GM18858 (cell line): ENCODE results near the gene DENND1A.
A peak's percentile ranks its signal among the peaks of the same experiment; 100 is the strongest.
"Not testable (repeated sequence)": the region's sequence is repeated elsewhere in the genome, so short reads cannot be mapped to it uniquely, and the experiment has no call there.

Experiments
- ATAC-seq: cut with Tn5 transposase; IDR thresholded peaks from one replicate; pipeline ENCODE4 v1.9.1; 2021; ENCODE audit not compliant: unreplicated experiment

Gene DENND1A

DNA sequence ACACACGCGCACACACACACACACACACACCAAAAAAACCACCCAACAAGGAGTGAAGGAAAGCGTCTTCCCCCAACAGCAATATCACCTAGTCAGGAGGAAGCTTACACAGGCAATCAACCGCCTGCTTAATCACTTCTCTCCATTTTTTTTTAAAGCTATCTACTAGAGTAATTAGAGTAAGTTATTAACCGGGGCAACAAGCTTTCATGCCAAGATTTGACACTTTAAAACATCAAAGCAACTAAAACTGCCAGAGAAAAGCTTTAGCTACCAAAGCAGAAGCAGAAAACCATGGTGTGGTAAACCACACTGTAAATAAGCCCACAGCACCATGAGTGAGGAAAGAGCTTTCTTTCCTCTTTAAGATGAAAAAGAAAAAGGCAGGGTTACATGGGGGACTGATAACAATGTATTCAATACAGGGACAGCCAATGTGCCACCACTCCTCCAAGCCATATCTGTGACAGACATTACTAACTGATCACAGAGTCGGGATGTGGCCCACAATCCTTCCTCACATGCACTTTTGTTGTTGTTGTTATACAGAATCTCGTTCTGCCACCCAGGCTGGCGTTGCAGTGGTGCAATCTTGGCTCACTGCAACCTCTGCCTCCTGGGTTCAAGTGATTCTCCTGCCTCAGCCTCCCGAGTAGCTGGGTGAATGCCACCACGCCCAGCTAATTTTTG is 291.8 kb downstream of the DENND1A start:
- ATAC-seq, result no peak

DNA sequence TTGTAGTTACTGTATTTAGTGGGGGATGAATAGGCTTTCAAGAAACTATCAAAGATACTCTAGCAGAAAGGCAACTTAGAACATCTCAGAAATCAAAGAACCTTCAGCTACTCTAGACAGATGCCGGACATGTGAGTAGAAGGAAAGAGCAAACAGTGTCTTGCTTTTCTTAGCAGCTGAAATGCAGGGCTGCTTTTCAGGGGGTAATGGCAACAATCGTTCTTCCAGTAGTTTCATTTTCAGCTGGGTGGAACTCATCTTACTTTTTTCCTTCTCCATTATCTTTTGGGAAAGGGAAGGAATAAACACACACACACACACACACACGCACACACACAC is 292.4 kb downstream of the DENND1A start:
- ATAC-seq, result no peak

DNA sequence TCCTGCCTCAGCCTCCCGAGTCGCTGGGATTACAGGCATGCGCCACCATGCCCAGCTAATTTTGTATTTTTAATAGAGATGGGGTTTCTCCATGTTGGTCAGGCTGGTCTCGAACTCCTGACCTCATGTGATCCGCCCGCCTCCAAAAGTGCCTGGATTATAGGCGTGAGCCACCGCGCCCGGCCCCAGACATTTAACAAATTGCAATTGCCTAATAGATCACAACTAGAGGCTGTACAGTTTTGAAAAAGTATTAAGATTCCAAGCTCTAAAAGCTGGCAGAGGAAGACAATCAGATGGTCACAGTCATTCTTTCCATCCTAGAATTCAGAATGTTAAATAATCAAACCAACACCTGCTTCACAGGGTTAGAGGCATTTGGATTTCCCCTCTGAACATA is 293.1 kb downstream of the DENND1A start:
- not testable (repeated sequence) for ATAC-seq

DNA sequence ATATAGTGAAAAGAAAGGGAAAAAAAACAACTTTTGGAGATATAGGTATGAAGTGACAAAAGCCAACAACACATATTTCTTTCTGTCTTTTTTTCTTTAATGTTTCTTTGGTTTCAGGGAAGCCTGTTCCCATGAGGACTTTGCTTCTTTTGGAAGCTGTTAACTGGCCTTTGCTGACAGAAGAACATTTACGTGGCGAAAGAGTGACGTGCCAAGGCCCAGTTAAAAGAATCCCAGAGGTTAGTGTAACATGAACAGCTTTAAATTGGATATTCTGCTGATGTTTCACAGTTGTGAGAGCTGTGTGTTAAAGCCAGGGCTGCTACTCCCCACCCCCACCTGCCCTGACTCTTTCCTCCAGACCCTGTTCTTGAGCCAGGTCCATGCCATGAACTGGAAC is 298.1 kb downstream of the DENND1A start:
- ATAC-seq, result no peak

DNA sequence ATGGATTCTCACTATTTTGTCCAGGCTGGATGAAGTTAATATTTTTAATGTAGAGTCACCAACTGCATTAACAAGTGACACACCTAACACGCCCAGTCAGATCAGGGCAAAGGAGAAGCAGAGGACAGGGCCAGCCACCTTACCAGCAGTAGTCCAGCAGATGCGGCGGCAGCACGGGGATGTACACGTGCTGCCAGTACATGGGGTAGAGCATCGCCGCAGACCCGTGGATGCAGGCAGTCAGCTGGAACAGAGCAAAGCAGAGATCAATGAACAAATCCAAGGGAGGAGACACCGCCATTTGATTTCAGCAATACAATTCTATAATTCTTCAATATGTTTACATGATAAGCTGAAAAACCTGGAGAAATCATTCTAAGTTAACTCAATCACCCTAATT is 299.7 kb downstream of the DENND1A start:
- no peak for ATAC-seq

DNA sequence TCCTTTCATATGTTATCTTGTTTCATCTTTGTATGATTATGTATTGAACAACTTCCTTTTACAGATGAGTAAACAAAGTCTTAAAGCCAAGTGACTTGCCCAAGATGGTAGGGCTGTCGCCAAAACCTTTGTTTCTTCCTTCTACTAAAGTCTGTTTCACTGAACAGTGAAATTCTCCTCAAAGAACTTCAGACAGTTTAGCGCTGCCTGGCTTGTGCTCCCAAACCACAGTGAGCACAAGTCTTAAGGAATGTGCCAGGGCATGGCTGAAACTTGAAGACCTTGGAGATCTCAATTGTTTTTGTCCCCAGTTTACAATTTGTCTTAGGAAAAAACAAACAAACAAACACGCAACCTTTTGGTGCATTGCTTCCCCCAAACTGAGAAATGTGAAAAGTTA is 300.4 kb downstream of the DENND1A start:
- no peak for ATAC-seq

DNA sequence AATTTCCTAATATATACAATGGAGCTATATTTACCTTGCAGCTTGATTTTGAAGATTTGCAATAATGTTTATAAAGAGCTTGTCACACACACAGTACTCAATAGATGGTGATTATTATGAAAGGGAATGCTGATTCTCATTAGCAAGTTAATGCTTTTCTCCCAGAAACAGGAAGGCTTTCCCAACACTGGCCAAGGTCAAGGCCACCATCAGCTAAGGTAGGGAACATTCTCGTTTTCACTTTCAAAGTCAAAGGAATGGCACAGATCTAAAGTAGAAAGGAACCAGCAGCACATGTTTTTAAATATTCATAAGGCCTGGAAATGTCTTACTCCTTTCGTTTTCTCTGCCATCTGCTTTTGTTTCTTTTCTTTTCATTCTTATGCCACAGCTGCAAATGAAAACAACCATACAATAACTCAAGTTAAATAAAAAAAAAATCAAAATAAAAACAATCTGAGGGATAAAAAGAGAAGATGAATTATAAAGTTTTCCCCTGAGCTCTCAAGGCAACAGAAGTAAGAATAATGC is 307.1 kb downstream of the DENND1A start:
- ATAC-seq, result no peak

DNA sequence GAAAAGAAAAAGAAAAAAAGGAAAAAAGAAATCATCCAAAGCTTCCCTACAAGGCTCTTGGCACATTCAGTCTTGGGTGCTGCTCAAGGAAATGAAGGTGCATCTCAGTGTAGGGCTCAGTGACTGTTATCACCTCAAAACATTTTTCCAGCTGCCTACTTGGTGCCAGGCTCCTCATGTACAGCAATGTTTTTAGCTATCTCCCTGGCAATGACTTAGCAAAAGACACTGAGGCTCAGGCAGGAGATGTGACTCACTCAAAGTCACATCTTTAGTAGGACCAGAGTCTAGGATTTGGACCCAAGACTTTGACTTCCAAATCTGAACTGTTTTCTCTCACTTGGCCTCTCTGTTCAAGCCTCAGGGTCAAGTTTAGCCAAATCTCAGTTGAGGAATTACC is 309.7 kb downstream of the DENND1A start:
- ATAC-seq, result no peak

DNA sequence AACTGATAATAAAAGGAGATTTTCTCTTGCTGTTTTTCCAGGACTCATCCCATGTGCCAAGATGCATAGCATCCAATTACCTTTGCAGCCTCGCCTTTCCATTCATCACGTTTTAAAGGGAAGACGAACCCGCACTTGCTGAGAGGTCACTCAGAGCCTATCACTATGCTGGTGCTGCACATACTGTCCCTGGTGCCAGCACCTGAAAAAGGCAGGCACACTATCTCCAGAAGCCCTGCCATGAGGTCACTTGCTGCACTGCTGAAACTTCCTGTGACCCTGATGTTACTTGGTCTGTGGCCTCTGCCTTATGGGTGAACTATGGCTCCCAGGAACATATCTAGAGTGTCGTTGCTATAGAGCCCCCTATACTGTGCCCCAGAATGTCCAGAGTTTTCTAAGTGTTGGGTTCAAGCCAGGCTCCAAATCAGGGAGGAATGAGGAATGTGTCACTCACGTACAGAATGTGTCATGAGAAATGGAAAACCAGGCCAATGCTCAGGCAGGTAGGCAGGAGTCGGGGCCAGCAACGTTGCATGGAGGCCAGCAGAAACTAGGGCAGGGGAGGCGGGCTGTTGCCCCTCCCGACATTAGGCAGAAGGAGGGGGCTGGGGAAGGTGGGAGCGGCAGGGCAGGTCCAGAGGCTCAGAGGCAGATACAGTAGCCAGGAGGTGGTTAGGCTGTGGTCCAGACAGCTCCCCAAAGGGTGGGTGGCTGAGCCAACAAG is 311.8 kb downstream of the DENND1A start:
- no peak for ATAC-seq

DNA sequence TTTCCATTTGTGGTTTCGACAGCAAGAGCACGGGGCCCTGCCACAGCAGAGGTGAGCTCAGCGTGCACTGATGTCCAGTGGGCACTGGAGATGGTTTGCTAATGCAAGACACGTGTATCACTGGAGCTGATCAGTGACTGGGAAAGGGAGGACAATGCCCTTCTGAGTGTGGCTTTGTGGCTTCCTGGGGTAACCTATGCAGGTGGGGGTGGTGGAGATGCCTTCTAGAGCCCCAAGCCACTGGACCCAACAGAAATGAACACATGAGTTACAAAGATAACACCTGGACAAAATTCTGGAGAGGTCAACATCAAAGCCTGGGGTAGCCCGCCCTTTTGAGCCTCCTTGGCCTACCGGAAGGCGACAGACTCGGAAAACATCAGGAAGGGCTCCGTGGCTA is 312.6 kb downstream of the DENND1A start:
- no peak for ATAC-seq

DNA sequence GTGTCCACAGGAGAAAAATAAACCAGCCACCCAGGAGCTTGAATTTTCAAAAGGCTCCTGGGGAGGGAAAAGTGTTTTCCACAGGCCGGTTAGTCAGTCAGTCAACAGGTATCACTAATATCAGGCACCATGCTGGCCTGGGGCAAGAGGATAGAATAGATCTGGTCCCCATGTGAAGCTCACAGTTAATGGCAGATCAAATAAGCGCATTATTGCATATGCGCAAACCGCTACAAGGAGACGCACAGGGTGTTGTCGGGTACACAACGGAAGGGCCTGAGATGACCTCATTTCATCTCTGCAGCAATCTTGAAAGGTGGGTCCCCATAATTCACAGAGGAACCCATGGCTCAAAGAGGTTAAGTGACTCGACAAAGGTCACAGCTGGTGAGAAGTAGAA is 313.2 kb downstream of the DENND1A start:
- no peak for ATAC-seq

DNA sequence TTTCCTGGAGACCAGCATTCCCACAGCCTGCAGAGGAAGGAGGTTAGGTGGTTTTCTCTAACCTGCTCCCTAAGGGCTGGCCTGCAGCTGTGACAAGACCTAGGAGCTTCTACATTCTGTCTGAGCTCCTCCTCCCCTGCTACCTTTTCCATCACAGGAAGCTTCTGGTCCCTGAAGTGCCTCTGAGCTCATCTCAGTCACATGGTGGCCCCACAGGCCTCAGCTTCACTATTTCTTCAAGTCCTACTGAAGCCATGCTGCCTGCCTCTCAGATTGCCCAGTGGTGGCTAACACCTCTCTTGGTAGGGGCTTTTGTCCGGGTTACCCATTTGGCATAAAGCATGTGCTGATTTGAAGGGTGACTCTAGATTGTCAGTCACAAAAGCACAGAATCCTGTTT is 314.5 kb downstream of the DENND1A start:
- no peak for ATAC-seq

DNA sequence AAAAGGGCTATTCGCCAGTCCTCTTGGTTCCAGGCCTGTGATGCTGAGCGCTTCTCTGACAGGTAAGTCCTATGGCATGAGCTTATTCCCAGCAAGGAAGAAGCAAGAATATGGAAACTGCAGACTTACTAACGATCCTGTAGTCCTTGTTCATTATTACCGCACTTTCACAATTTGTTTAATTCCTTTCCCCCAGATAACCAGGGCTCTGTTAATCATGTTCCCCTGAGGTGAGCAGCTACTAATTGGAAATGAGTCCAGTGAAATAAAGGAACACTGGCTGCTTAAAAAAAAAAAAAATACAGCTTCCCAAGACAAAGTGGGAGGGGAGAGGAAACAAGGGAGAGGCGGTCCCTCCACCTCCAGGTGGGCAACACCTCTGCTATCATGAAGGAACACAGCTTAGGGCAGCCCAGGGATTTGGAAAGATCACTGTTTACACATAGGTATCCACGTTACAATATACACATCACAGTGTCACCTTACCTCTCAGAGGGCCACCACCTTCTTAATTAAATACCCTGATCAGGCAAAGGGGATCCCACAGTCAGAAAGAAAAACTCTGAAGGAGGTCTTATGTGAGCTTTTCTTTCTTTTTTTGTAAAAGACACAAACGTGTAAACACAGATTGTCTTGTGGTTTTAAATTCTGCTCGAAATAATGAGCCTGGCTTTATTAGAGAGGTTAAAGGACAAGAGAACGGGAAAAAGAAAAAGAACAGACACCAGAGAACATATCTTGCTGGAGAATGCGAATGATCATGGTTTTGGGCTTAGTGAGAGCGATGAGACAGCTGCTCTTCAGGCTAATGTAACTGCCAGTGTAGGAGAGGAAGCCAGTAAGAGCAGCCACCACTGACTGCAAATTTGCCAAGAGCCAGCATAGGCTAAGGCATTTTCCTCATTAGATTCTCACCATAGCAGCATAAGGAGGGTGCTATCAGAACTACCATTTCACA is 315.3 kb downstream of the DENND1A start:
- no peak for ATAC-seq

DNA sequence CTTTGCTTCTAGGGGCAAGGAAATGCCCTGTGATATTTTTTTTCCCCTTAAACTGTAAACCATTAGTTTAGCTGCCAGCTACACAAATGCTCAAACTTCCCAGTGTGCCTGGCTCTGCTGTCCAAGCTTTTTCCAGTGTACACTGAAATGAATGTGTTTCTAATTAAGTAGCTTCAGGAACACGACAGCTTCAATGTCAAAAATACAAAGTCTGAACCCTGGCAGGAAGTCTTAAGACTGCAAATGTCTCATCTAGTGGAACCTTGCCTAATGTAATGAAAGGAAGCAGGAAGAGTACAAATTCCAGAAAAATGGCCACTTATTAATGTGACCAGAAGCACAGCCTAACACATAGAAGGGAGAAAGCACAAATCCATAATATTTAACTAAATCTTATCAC is 318.7 kb downstream of the DENND1A start:
- ATAC-seq, result no peak

DNA sequence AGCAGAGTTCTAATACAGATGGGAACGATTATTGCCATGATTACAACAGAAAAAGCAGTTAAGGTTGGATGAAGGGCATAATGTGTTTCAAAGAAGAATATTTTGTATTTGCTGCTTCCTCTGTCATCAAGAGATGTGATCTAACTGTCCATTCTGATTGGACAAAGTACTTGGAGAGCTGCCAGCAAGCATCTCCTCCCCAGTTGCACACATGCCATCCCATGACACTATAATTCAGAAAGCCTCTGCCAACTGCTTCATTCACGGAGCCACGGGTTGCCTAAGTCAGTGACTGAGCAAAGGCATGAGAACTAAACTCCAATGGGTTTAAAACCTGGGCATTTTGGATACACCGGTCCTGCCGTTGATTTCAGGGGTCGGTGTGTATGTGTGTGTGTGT is 320.1 kb downstream of the DENND1A start:
- ATAC-seq, result no peak

DNA sequence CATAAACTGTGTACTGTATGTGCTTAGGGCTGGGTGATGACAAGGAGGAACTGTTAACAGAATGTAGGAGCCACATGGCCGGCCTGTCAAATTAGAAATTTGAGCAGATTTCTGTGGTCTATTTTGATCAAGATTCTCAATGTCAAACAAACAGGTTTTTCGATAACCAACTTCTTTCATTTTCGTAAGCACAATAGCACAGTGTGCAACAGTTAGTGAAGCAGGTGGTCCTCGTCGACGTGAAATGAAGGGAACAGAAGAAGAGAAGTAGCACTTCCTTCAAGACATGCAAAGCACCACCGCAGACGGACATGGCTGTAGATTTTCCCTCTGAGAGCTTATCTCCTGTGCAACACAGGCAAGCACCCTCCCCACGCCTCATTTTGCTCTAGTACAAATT is 321.8 kb downstream of the DENND1A start:
- peak; percentile 87 for ATAC-seq

DNA sequence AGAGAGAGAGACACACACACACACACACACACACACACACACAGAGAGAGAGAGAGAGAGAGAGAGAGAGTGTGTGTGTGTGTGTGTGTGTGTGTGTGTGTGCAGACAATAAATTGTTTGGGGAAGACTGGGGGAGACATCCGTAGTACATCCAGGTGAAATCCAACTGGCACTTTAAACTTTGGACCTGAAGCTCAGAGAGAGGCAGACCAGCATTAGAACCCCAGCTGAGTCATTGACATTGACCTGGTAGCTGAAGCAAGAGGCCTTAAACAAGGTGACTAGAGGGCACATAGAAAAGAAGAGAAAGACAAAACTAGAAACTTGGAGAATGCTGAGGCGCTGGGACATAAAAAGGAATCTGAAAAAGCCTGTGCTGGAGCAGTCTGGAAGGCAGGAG is 322.4 kb downstream of the DENND1A start:
- no peak for ATAC-seq

DNA sequence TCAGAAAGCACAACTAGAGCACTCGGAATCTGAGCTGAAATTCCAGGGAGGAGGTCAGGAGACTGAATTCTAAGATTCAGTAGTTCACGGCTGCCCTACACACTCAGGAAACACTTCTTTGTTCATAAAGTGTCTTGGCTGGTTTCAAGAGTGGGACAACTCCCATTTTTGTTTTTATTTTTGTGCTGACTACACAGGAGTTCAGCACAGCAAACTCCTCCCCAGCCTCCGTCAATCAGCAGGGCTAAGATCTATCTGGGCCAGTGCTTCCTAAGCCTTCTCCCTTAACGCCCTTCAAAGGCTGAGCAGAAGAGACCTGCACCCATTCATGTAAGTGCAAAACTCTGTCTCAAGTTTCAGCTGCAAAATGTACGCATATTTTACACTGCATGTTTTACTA is 323.8 kb downstream of the DENND1A start:
- no peak for ATAC-seq

DNA sequence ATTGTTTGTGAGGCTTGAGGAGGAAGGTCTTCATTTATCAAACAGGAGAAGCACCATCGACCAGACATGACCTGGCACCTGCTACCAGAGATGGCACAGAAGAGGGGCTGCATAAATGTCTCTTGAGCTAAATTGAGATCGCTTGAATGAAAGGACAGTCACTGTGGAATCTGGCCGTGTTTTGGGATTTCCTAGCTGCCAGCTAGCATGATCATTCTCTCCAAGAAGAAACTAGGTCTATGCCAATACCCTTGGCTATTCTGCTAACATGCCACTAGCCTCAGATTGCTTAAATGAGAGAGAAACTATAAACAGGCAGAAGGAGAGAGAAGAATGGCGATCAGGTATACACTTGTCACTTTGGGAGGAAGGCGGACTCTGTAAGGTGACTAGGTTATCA is 324.6 kb downstream of the DENND1A start:
- no peak for ATAC-seq

DNA sequence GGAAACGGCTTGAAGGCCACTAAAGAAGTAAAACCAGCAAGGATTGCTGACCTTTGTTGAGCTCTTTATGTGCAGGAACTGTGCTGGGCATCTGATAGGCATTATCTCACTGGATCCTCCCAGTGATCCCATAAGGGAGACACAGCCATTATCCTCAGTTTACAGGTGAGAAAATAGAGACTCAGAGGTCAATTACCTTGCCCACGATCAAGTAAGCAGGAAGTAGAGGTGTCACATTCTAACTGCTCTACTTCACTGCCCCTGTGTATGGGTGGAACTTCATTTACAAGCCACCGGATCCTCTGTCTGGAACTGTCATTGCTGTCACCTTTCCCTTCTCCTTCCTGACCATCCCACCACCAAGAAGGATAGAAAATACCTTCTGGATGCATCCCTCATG is 325.1 kb downstream of the DENND1A start:
- no peak for ATAC-seq

DNA sequence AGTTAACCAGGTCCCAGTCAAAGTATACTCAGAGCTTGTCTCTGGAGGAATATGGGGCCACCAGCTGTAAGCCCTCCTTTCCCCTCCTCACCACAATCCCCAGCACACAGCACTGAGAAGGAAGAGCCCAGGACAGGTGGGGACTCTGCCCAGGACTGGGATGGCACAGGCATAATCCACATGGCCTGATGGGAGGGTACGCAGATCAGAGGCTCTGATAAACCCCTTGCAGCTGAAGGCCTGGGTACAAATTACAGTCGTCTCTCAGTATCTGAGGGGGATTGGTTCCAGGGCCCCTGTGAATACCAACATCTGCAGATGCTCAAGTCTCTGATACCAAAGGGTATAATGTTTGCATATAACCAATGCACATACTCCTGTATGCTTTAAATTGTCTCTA is 328.1 kb downstream of the DENND1A start:
- no peak for ATAC-seq

DNA sequence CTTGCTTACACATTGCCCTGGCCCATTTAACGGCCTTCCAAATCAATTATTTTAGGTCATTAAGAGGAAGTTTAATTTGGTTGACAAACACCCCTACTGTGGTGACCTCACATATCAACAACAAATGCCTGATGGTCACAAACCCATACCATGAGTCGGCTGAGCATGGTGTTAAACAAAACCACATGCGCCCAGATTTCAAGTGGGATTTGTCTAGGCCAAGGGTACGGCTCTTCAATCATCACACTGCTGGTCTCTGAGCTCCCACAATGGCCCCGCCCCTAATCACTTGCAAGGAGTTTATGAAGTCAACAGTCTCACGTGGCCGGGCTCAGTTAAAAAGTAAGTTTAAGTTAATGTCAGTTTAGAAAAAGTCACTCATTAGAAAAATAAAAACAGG is 330.1 kb downstream of the DENND1A start:
- no peak for ATAC-seq
